CD4-positive, alpha-beta memory T cell (primary cell): Measurements from ENCODE around the gene CGAS. TPM values are rescaled to one million over a fixed set of nuclear protein-coding genes. Genes with fewer than 3 reads are reported as not detected.

Experiments
- CTCF ChIA-PET: fragments of 350-600 bp; sonication (Branson Sonifier 250); formaldehyde crosslinking; loops from one replicate; lab custom pipeline; 2021; ENCODE audit warnings: inconsistent platforms; ENCODE audit not compliant: partially characterized antibody; lab: Charles Lee
- POLR2A ChIA-PET: fragments of 350-600 bp; sonication (Branson Sonifier 250); formaldehyde crosslinking; loops from one replicate; lab custom pipeline; 2021; ENCODE audit not compliant: partially characterized antibody; lab: Charles Lee
- DNase-seq, 5 donors: peaks; one replicate each; pipeline versions ENCODE4 v3.0.0 to v3.0.0-alpha.2; 2020 to 2022; ENCODE audit warnings: mixed read lengths in 1 of 5
- H3K27ac ChIP-seq: one replicate; pipeline ENCODE4 v1.7.0; 2013; ENCODE audit warnings: low read depth, low read length
- H3K27me3 ChIP-seq: 2 replicates; pipeline ENCODE4 v1.7.0; 2013; ENCODE audit warnings: mild to moderate bottlenecking, low read length, moderate library complexity; ENCODE audit not compliant: insufficient read depth
- H3K36me3 ChIP-seq: 2 replicates; pipeline ENCODE4 v1.7.0; 2013; ENCODE audit warnings: mild to moderate bottlenecking, low read length, moderate library complexity; ENCODE audit not compliant: insufficient read depth
- H3K4me1 ChIP-seq: 2 replicates; pipeline ENCODE4 v1.7.0; 2013; ENCODE audit warnings: mild to moderate bottlenecking, low read length, moderate library complexity; ENCODE audit not compliant: insufficient read depth
- H3K4me3 ChIP-seq, 2 donors: one replicate each; pipeline ENCODE4 v1.7.0; 2013; ENCODE audit warnings: low read length in 2 of 2, mild to moderate bottlenecking in 1 of 2
- H3K9me3 ChIP-seq, 2 donors: one replicate each; pipeline ENCODE4 v1.7.0; 2013; ENCODE audit warnings: low read length in 2 of 2, control low read depth in 1 of 2; ENCODE audit not compliant: control insufficient read depth in 1 of 2
- H3K27ac Mint-ChIP-seq, 7 donors: one replicate each; pipeline ENCODE4 v1.8.0; 2020 to 2021; ENCODE audit warnings: mixed read lengths in 7 of 7, mild to moderate bottlenecking in 6 of 7, inconsistent platforms in 3 of 7, moderate library complexity in 3 of 7
- H3K27me3 Mint-ChIP-seq, 2 donors: one replicate each; pipeline ENCODE4 v1.8.0; 2020 to 2021; ENCODE audit warnings: mixed read lengths in 2 of 2
- H3K36me3 Mint-ChIP-seq, 2 donors: one replicate each; pipeline ENCODE4 v1.8.0; 2020 to 2021; ENCODE audit warnings: mixed read lengths in 2 of 2, inconsistent platforms in 1 of 2, mild to moderate bottlenecking in 1 of 2
- H3K4me1 Mint-ChIP-seq, 4 donors: one replicate each; pipeline ENCODE4 v1.8.0; 2020 to 2021; ENCODE audit warnings: mixed read lengths in 4 of 4, mild to moderate bottlenecking in 1 of 4
- H3K4me3 Mint-ChIP-seq, 8 donors: one replicate each; pipeline ENCODE4 v1.8.0; 2020 to 2021; ENCODE audit warnings: mixed read lengths in 8 of 8, mild to moderate bottlenecking in 7 of 8, moderate library complexity in 6 of 8, inconsistent platforms in 3 of 8
- H3K9me3 Mint-ChIP-seq, 8 donors: one replicate each; pipeline ENCODE4 v1.8.0; 2020 to 2021; ENCODE audit warnings: mixed read lengths in 8 of 8, mild to moderate bottlenecking in 5 of 8, inconsistent platforms in 3 of 8, moderate library complexity in 1 of 8
- intact Hi-C: fragments of 100-400 bp; cut with micrococcal nuclease; formaldehyde crosslinking; loops from one replicate; pipeline ENCODE4 v1.15.1; 2023
- polyA plus RNA-seq, 2 donors: library from polyadenylated mRNA; unstranded; fragments of 300-500 nt; fragmentation: Illumina TruSeq; gene quantifications; one replicate each; pipeline ENCODE4 v1.2.3, GENCODE V29; 2021
- total RNA-seq, 2 experiments: library from RNA; stranded (reverse); gene quantifications; one replicate each; pipeline ENCODE4 v1.2.3, GENCODE V29; 2021

The CGAS gene
- total and polyA plus RNA-seq, 4 experiments from 2014 or later = 6.4 to 19.9 (median 17.1) TPM

GRCh38 chr6:73375216-73375615, 76.9 kb downstream of the CGAS start:
- CTCF ChIA-PET = interaction anchor here (1.1 kb wide), 1 partner anchor 14 kb away, joined by 4 read pairs; no protein-coding TSS in a partner anchor
- no peak overlapping the region for H3K4me3 ChIP-seq
- POLR2A ChIA-PET = no interaction called here
- no peaks in the 10 kb centered on the region for H3K27me3 ChIP-seq
- H3K36me3 ChIP-seq = no peaks in the 10 kb centered on the region
- Mint-ChIP-seq H3K4me3 (no peak overlapping the region), H3K4me1 (no peaks in the 10 kb centered on the region), H3K27ac (peak overlapping the region in 1 of 7 donors; percentile 52), H3K9me3 (peaks cover 0 to 28% (median 8%) of the 10 kb centered on the region in 8 donors), H3K27me3 (no peaks in the 10 kb centered on the region), H3K36me3 (no peaks in the 10 kb centered on the region)
- no peak overlapping the region for H3K27ac ChIP-seq
- no peak for DNase-seq
- intact Hi-C loops = no loop called here
- no peaks in the 10 kb centered on the region for H3K4me1 ChIP-seq
- peaks cover 0 to 10% of the 10 kb centered on the region in 2 donors for H3K9me3 ChIP-seq

Other genes starting within 250 kb of the CGAS start
- not detected for gene KHDC1L, start 226.8 kb downstream of the CGAS start, total RNA-seq
- gene KHDC1L, start 226.8 kb downstream of the CGAS start, polyA plus RNA-seq = not detected
- 1 to 10 TPM; 1.7 TPM for gene KHDC1, start 189.1 kb downstream of the CGAS start, total RNA-seq
- 1 to 10 TPM; 1.0 to 3.5 TPM for gene KHDC1, start 189.1 kb downstream of the CGAS start, polyA plus RNA-seq
- gene DPPA5, start 98.0 kb downstream of the CGAS start, total RNA-seq = not detected
- not detected for gene DPPA5, start 98.0 kb downstream of the CGAS start, polyA plus RNA-seq
- not detected for gene KHDC3L, start 89.6 kb downstream of the CGAS start, total RNA-seq
- not detected for gene KHDC3L, start 89.6 kb downstream of the CGAS start, polyA plus RNA-seq
- gene OOEP, start 82.4 kb downstream of the CGAS start, total RNA-seq = not detected
- gene OOEP, start 82.4 kb downstream of the CGAS start, polyA plus RNA-seq = 1 to 10 TPM in 1 of 2 donors, under 1 TPM in 1; 0.28 to 1.1 TPM
- gene DDX43, start 57.5 kb downstream of the CGAS start, total RNA-seq = 1 to 10 TPM in 1 of 2 experiments, under 1 TPM in 1; 0.81 to 1.9 TPM
- under 1 TPM; 0.49 to 0.70 TPM for gene DDX43, start 57.5 kb downstream of the CGAS start, polyA plus RNA-seq
- 10 to 100 TPM; 98.9 to 99.8 TPM for gene MTO1, start 9.4 kb upstream of the CGAS start, total RNA-seq
- 10 to 100 TPM; 31.7 to 40.9 TPM for gene MTO1, start 9.4 kb upstream of the CGAS start, polyA plus RNA-seq
- over 10,000 TPM; 15,632 to 16,691 TPM for gene EEF1A1, start 68.7 kb upstream of the CGAS start, total RNA-seq
- over 10,000 TPM; 10,358 to 12,185 TPM for gene EEF1A1, start 68.7 kb upstream of the CGAS start, polyA plus RNA-seq
- 10 to 100 TPM; 16.1 to 16.2 TPM for gene SLC17A5, start 201.7 kb upstream of the CGAS start, total RNA-seq
- 10 to 100 TPM; 11.8 to 12.1 TPM for gene SLC17A5, start 201.7 kb upstream of the CGAS start, polyA plus RNA-seq
- under 1 TPM; 0.89 to 0.96 TPM for gene CD109, start 243.9 kb upstream of the CGAS start, total RNA-seq
- gene CD109, start 243.9 kb upstream of the CGAS start, polyA plus RNA-seq = under 1 TPM; 0.10 to 0.17 TPM